ENCODE measurements around the gene RABGAP1L. TPM values are rescaled to one million over a fixed set of nuclear protein-coding genes. Genes with fewer than 3 reads are reported as not detected.

RABGAP1L gene
- total and polyA plus RNA-seq, 2 of the 4 experiments (the other 2 are of a cell fraction) = 7.9 to 26.7 TPM

GRCh38 chr1:175003521-175003920 lies 844.2 kb downstream of the RABGAP1L start:
- CTCF ChIA-PET = no interaction called here
- in situ Hi-C loops (cut with MboI; ENCODE audit: low sequenced_read_pairs) = no loop called here
- BruUV-seq (replicated peaks) = no TSS peak

More at GRCh38 chr1:175003521-175003920, 844.2 kb downstream of the RABGAP1L start:
- H2AK5ac ChIP-seq (ENCODE audit: low read depth, low read length) = no peak overlapping the region
- no peaks in the 10 kb centered on the region for H3K27me3 ChIP-seq (ENCODE audit: control insufficient read depth, insufficient read depth, low read length)
- POLR2A ChIA-PET (ENCODE audit: unreplicated experiment) = no interaction called here
- no peak overlapping the region for H3K23ac ChIP-seq (ENCODE audit: low read depth, low read length)
- no peak overlapping the region for H3K9ac ChIP-seq (ENCODE audit: low read depth, low read length)
- H2BK20ac ChIP-seq (ENCODE audit: low read depth, low read length) = no peak overlapping the region
- no peak for TF ChIP-seq MAZ (IDR thresholded peaks at IDR 0.05; ENCODE audit: borderline replicate concordance, low read depth, low read length)
- TF ChIP-seq BHLHE40 (IDR thresholded peaks at IDR 0.05; ENCODE audit: low read depth, low read length) = no peak
- no peaks in the 10 kb centered on the region for H3K9me1 ChIP-seq (ENCODE audit: insufficient read depth, low read length)
- WGBS, 2 experiments (ENCODE audit: extremely low coverage in 2 of 2, insufficient read length in 1 of 2) = no CpG with 5 or more reads among the region's 2 CpGs
- ATAC-seq (ENCODE audit: low read depth) (no peak), DNase-seq (no peak)
- H3K4me3 ChIP-seq (ENCODE audit: insufficient read depth, low read depth, low read length) = no peak overlapping the region
- H3K27ac ChIP-seq (ENCODE audit: insufficient read depth, low read length) = no peak overlapping the region
- H2BK120ac ChIP-seq (ENCODE audit: low read depth, low read length) = no peak overlapping the region
- peaks cover 2% of the 10 kb centered on the region; the same call in 1 of the 2 replicates for H3K4me1 ChIP-seq (ENCODE audit: control insufficient read depth, insufficient read depth, low read length)
- no peak overlapping the region for H2BK5ac ChIP-seq (ENCODE audit: low read depth, low read length, poor library complexity, severe bottlenecking)
- H3K14ac ChIP-seq (replicated peaks; ENCODE audit: low read depth, low read length) = no peak overlapping the region
- peaks cover 3% of the 10 kb centered on the region for H3K36me3 ChIP-seq (ENCODE audit: control insufficient read depth, insufficient read depth, low read length)
- H2AK9ac ChIP-seq (replicated peaks; ENCODE audit: low read depth, low read length, poor library complexity) = no peak overlapping the region
- H4K20me1 ChIP-seq (ENCODE audit: insufficient read depth, low read length) = 0 out of 2 replicates have a peak, but pooled peaks cover 6% of the 10 kb centered on the region
- no peak overlapping the region for H3K4me2 ChIP-seq (ENCODE audit: low read depth, low read length)
- H3K9me3 ChIP-seq (ENCODE audit: control insufficient read depth, insufficient read depth, low read length) = no peaks in the 10 kb centered on the region
- dilution Hi-C loops (cut with HindIII; ENCODE audit: low sequenced_read_pairs, unreplicated experiment) (no loop called here), intact Hi-C loops (cut with micrococcal nuclease) (no loop called here)
- peaks cover 17 to 27% of the 10 kb centered on the region in 2 experiments for H3K79me1 ChIP-seq (ENCODE audit: low read depth in 1 of 2, low read length in 2 of 2)
- H2AFZ ChIP-seq (replicated peaks; ENCODE audit: low read length, poor library complexity) = no peak overlapping the region
- no peak overlapping the region for H3K56ac ChIP-seq (ENCODE audit: extremely low read depth, insufficient read depth, low read length)
- H4K5ac ChIP-seq (ENCODE audit: low read depth, low read length) = no peak overlapping the region
- H4K8ac ChIP-seq (ENCODE audit: low read depth in 2 of 2, low read length in 2 of 2) = no peak overlapping the region
- H3K18ac ChIP-seq (ENCODE audit: low read depth, low read length) = no peak overlapping the region
- no peak overlapping the region for H4K91ac ChIP-seq (ENCODE audit: insufficient read depth, low read depth, low read length)
- no peak overlapping the region for H3K4ac ChIP-seq (ENCODE audit: low read depth, low read length)
- no peak overlapping the region for H2BK15ac ChIP-seq (ENCODE audit: low read depth, low read length)
